HEK293 (cell line): ENCODE measurements around the gene IGDCC3.

ENCODE experiments used
- CTCF ChIA-PET: fragments of 350-600 bp; formaldehyde crosslinking; extraction: SDS; loops from one replicate; lab custom pipeline; 2021; ENCODE audit warnings: antibody characterized with exemption; lab: Yijun Ruan, JAX
- POLR2A ChIA-PET: fragments of 300-600 bp; formaldehyde crosslinking; extraction: SDS; loops from one replicate; lab custom pipeline; 2020; ENCODE audit warnings: antibody characterized with exemption, inconsistent platforms; lab: Yijun Ruan, JAX
- H3K27ac ChIP-seq: fragments of 200-500 bp; sonication (Bioruptor generic); 2 replicates; pipeline ENCODE4 v1.5.1; 2014; ENCODE audit warnings: low read depth, low read length, control low read depth, inconsistent platforms; ENCODE audit errors: extremely low read depth
- H3K36me3 ChIP-seq, 2 experiments: fragments of 200-500 bp in 1 of 2; sonication (Bioruptor generic) in 1 of 2; 1 replicate in 1 of 2; 2 replicates in 1 of 2; pipeline ENCODE4 v1.5.1; 2014 to 2017; ENCODE audit warnings: inconsistent platforms in 2 of 2, low read length in 2 of 2; ENCODE audit not compliant: control insufficient read depth in 2 of 2, insufficient read depth in 1 of 2
- H3K4me1 ChIP-seq: fragments of 200-500 bp; sonication (Bioruptor generic); 2 replicates; pipeline ENCODE4 v1.5.1; 2014; ENCODE audit warnings: mild to moderate bottlenecking, low read length, inconsistent platforms; ENCODE audit not compliant: control insufficient read depth, insufficient read depth
- H3K4me3 ChIP-seq: 2 replicates; pipeline ENCODE4 v1.5.1; 2011; ENCODE audit warnings: low read depth, mild to moderate bottlenecking, control low read depth, low read length, moderate library complexity
- H3K9me3 ChIP-seq: fragments of 200-500 bp; sonication (Bioruptor generic); 2 replicates; pipeline ENCODE4 v1.5.1; 2014; ENCODE audit warnings: low read depth, low read length, inconsistent platforms; ENCODE audit not compliant: control insufficient read depth, insufficient read depth
- HIC1 ChIP-seq: fragments of 450-650 bp; formaldehyde crosslinking; IDR thresholded peaks from 2 replicates; pipeline ENCODE4 v1.5.1; 2016; ENCODE audit warnings: missing biosample characterization, missing genetic modification characterization
- IKZF3 ChIP-seq: fragments of 450-650 bp; IDR thresholded peaks from 2 replicates; pipeline ENCODE4 v1.5.0; 2018; ENCODE audit warnings: missing biosample characterization, mild to moderate bottlenecking, missing genetic modification characterization, moderate library complexity
- SP7 ChIP-seq: fragments of 450-650 bp; formaldehyde crosslinking; IDR thresholded peaks from 2 replicates; pipeline ENCODE4 v1.5.1; 2016; ENCODE audit warnings: missing biosample characterization, missing genetic modification characterization
- TCF7L2 ChIP-seq: IDR thresholded peaks from 2 replicates; pipeline ENCODE4 v1.6.1; 2011; ENCODE audit warnings: low read depth, mild to moderate bottlenecking, inconsistent platforms, low read length, moderate library complexity, borderline replicate concordance
- ZBTB10 ChIP-seq: fragments of 450-650 bp; formaldehyde crosslinking; IDR thresholded peaks from 2 replicates; pipeline ENCODE4 v1.5.1; 2016; ENCODE audit warnings: missing biosample characterization, missing genetic modification characterization
- ZBTB48 ChIP-seq: fragments of 450-650 bp; formaldehyde crosslinking; IDR thresholded peaks from 2 replicates; pipeline ENCODE4 v1.5.1; 2016; ENCODE audit warnings: missing biosample characterization, missing genetic modification characterization
- ZBTB6 ChIP-seq: fragments of 450-650 bp; formaldehyde crosslinking; IDR thresholded peaks from 2 replicates; pipeline ENCODE4 v1.5.1; 2017; ENCODE audit warnings: missing biosample characterization, missing genetic modification characterization
- ZFHX2 ChIP-seq: fragments of 450-650 bp; formaldehyde crosslinking; conservative IDR thresholded peaks from 2 replicates; pipeline ENCODE4 v1.5.1; 2016; ENCODE audit warnings: missing biosample characterization, missing genetic modification characterization
- ZIC2 ChIP-seq: fragments of 450-650 bp; formaldehyde crosslinking; IDR thresholded peaks from 2 replicates; pipeline ENCODE4 v1.5.1; 2016; ENCODE audit warnings: missing biosample characterization, missing genetic modification characterization
- ZNF19 ChIP-seq: fragments of 450-650 bp; formaldehyde crosslinking; IDR thresholded peaks from 2 replicates; pipeline ENCODE4; 2016; ENCODE audit warnings: missing biosample characterization, missing genetic modification characterization, low read depth
- ZNF2 ChIP-seq: fragments of 450-650 bp; formaldehyde crosslinking; IDR thresholded peaks from 2 replicates; pipeline ENCODE4 v1.5.1; 2016; ENCODE audit warnings: missing biosample characterization, missing genetic modification characterization
- ZNF211 ChIP-seq: fragments of 450-650 bp; formaldehyde crosslinking; IDR thresholded peaks from 2 replicates; pipeline ENCODE4 v1.5.1; 2016; ENCODE audit warnings: low read depth, missing biosample characterization, missing genetic modification characterization
- ZNF266 ChIP-seq: fragments of 450-650 bp; formaldehyde crosslinking; IDR thresholded peaks from 2 replicates; pipeline ENCODE4 v1.5.1; 2016; ENCODE audit warnings: missing biosample characterization, missing genetic modification characterization, low read depth
- ZNF366 ChIP-seq: fragments of 450-650 bp; formaldehyde crosslinking; conservative IDR thresholded peaks from 2 replicates; pipeline ENCODE4 v1.5.1; 2016; ENCODE audit warnings: missing biosample characterization, missing genetic modification characterization
- ZNF423 ChIP-seq: fragments of 450-650 bp; formaldehyde crosslinking; IDR thresholded peaks from 2 replicates; pipeline ENCODE4 v1.5.1; 2016; ENCODE audit warnings: missing biosample characterization, missing genetic modification characterization
- ZNF510 ChIP-seq: fragments of 450-650 bp; formaldehyde crosslinking; IDR thresholded peaks from 2 replicates; pipeline ENCODE4 v1.5.1; 2018; ENCODE audit warnings: mild to moderate bottlenecking, missing genetic modification characterization, missing biosample characterization; ENCODE audit not compliant: insufficient replicate concordance
- ZNF621 ChIP-seq: fragments of 450-650 bp; formaldehyde crosslinking; IDR thresholded peaks from 2 replicates; pipeline ENCODE4 v1.5.1; 2017; ENCODE audit warnings: missing biosample characterization, missing genetic modification characterization
- ZNF626 ChIP-seq: fragments of 450-650 bp; sonication (Bioruptor Pico); formaldehyde crosslinking; IDR thresholded peaks from 2 replicates; pipeline ENCODE4 v1.5.1; 2018; ENCODE audit warnings: missing biosample characterization, missing genetic modification characterization, inconsistent platforms
- ZNF768 ChIP-seq: fragments of 450-650 bp; formaldehyde crosslinking; IDR thresholded peaks from 2 replicates; pipeline ENCODE4 v1.5.1; 2018; ENCODE audit warnings: missing biosample characterization, mild to moderate bottlenecking, missing genetic modification characterization
- ZNF792 ChIP-seq: fragments of 450-650 bp; formaldehyde crosslinking; IDR thresholded peaks from 2 replicates; pipeline ENCODE4 v1.5.1; 2016; ENCODE audit warnings: missing biosample characterization, missing genetic modification characterization
- TF ChIP-seq, protein P1 (sequence below): fragments of 450-650 bp; formaldehyde crosslinking; IDR thresholded peaks from 2 replicates; pipeline ENCODE4 v1.5.1; 2016; ENCODE audit warnings: missing biosample characterization, missing genetic modification characterization
- TF ChIP-seq, protein P2 (sequence below): fragments of 450-650 bp; formaldehyde crosslinking; IDR thresholded peaks from 2 replicates; pipeline ENCODE4 v1.5.1; 2016; ENCODE audit warnings: missing biosample characterization, missing genetic modification characterization
- TF ChIP-seq, protein P3 (sequence below): fragments of 450-650 bp; formaldehyde crosslinking; optimal IDR thresholded peaks from 2 replicates; pipeline ENCODE3; 2016; ENCODE audit warnings: missing biosample characterization, mild to moderate bottlenecking, missing genetic modification characterization

IGDCC3 gene

DNA sequence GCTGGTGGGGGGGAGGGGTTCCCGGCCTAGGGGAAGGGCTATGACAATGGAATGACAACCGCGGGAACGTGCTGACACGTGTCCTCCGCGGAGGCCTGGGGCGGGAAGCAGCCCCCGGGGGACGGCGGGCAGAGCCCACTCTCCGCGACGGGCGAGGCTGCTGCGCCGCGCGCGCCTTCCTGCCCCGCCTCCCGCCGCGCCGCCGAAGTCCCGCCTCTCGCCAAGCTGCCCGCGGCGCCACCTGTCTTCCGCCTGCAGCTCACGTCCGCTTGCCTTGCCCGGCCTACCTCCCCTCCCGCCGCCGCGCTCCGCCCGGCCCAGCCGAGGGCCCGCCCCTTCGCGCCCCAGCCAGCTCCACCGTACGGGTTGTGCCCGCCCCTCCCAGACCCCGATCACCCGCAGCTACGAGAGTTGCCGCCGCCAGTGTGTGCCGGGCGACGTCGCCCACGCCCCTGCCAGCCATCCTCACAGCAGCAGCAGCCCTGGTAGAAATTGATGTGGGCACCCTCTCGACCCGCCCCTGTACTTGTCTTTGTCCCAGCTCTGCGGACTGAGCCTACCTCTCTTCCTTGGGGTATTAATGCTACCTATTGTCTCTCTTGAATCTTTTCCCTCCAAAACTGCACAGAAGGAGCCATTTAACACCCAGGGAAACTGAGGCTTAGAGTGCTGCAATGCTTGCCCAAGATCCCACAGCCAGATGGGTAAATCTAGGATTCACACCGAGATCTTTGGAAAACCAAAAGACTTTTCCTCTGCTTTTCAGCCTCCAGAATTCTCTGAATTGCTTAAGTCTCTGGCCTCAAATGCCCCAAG lies 90.9 kb downstream of the IGDCC3 start, which contains the start of gene PARP16 (continued):
- peak; percentile 82 for TF ChIP-seq ZNF423
- 0 out of 2 replicates have a peak, but pooled peaks have one; percentile 20 for TF ChIP-seq ZBTB48 (tag by site-specific recombination)

GRCh38 chr15:65286069-65286703 lies 91.6 kb downstream of the IGDCC3 start:
- CTCF ChIA-PET: interaction anchor here (0.6 to 7.9 kb wide), 13 partner anchors 8 to 990 kb away, joined by 3 to 80 read pairs (median 4); partner anchors contain the start of gene RNU5B-1
- Histone ChIP-seq H3K4me3 (peak overlapping the region; percentile 69), H3K4me1 (no peaks in the 10 kb centered on the region; the same call in none of the 2 replicates), H3K27ac (peak overlapping the region; percentile 64), H3K36me3 (peaks cover 0 to 7% of the 10 kb centered on the region in 2 experiments; a peak in 2 of 3 replicates), H3K9me3 (no peaks in the 10 kb centered on the region)
- POLR2A ChIA-PET: interaction anchor here (0.6 to 2.7 kb wide), 16 partner anchors 8 to 606 kb away, joined by 3 to 73 read pairs (median 4); partner anchors contain the start of genes CILP, CLPX, RNU5A-1 and RNU5B-1
- TF ChIP-seq ZNF792 (tag by site-specific recombination): peak; percentile 79; the same call in 1 of the 2 replicates
- TF ChIP-seq IKZF3 (tag by site-specific recombination): no peak
- TF ChIP-seq ZNF2: no peak; the same call in 1 of the 2 replicates
- no peak for TF ChIP-seq ZNF621 (tag by site-specific recombination)
- TF ChIP-seq ZNF626 (tag by site-specific recombination): no peak
- peak; percentile 36; the same call in 1 of the 2 replicates for TF ChIP-seq ZNF366 (tag by site-specific recombination)
- no peak for TF ChIP-seq ZNF266 (tag by site-specific recombination)
- no peak for TF ChIP-seq TCF7L2
- TF ChIP-seq, protein P1, sequence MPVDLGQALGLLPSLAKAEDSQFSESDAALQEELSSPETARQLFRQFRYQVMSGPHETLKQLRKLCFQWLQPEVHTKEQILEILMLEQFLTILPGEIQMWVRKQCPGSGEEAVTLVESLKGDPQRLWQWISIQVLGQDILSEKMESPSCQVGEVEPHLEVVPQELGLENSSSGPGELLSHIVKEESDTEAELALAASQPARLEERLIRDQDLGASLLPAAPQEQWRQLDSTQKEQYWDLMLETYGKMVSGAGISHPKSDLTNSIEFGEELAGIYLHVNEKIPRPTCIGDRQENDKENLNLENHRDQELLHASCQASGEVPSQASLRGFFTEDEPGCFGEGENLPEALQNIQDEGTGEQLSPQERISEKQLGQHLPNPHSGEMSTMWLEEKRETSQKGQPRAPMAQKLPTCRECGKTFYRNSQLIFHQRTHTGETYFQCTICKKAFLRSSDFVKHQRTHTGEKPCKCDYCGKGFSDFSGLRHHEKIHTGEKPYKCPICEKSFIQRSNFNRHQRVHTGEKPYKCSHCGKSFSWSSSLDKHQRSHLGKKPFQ: peak; percentile 38; the same call in 1 of the 2 replicates
- TF ChIP-seq, protein P2, sequence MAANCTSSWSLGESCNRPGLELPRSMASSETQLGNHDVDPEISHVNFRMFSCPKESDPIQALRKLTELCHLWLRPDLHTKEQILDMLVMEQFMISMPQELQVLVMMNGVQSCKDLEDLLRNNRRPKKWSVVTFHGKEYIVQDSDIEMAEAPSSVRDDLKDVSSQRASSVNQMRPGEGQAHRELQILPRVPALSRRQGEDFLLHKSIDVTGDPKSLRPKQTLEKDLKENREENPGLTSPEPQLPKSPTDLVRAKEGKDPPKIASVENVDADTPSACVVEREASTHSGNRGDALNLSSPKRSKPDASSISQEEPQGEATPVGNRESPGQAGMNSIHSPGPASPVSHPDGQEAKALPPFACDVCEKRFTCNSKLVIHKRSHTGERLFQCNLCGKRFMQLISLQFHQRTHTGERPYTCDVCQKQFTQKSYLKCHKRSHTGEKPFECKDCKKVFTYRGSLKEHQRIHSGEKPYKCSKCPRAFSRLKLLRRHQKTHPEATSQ (tag by site-specific recombination): peak; percentile 90
- peak; percentile 16; the same call in 1 of the 2 replicates for TF ChIP-seq SP7 (tag by site-specific recombination)
- no peak for TF ChIP-seq ZNF768 (tag by site-specific recombination)
- no peak for TF ChIP-seq ZBTB6 (tag by site-specific recombination)
- TF ChIP-seq ZNF211: no peak
- peak; percentile 69; the same call in 1 of the 2 replicates for TF ChIP-seq HIC1
- TF ChIP-seq ZBTB10 (tag by site-specific recombination): no peak
- TF ChIP-seq ZNF510 (tag by site-specific recombination): no peak
- TF ChIP-seq ZIC2: peak; percentile 90
- TF ChIP-seq, protein P3, sequence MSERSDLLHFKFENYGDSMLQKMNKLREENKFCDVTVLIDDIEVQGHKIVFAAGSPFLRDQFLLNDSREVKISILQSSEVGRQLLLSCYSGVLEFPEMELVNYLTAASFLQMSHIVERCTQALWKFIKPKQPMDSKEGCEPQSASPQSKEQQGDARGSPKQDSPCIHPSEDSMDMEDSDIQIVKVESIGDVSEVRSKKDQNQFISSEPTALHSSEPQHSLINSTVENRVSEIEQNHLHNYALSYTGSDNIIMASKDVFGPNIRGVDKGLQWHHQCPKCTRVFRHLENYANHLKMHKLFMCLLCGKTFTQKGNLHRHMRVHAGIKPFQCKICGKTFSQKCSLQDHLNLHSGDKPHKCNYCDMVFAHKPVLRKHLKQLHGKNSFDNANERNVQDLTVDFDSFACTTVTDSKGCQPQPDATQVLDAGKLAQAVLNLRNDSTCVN (tag by site-specific recombination): peak; percentile 96
- TF ChIP-seq ZFHX2: peak; percentile 47; the same call in 1 of the 2 replicates
- TF ChIP-seq ZNF19: no peak
